ENCODE results near the gene MBD4.

GRCh38 chr3:129432671-129433070, 7.1 kb downstream of the MBD4 start:
- TF ChIP-seq CTCF (conservative IDR thresholded peaks at IDR 0.05; ENCODE audit: low read depth, low read length) (no peak), RAD21 (IDR thresholded peaks at IDR 0.05; ENCODE audit: low read length) (no peak), BHLHE40 (IDR thresholded peaks at IDR 0.05; ENCODE audit: low read depth, low read length) (no peak), SMC3 (IDR thresholded peaks at IDR 0.05; ENCODE audit: low read depth, low read length) (no peak)

Data from IMR-90 (cell line).